ENCODE results near the gene SIM2.

DNA sequence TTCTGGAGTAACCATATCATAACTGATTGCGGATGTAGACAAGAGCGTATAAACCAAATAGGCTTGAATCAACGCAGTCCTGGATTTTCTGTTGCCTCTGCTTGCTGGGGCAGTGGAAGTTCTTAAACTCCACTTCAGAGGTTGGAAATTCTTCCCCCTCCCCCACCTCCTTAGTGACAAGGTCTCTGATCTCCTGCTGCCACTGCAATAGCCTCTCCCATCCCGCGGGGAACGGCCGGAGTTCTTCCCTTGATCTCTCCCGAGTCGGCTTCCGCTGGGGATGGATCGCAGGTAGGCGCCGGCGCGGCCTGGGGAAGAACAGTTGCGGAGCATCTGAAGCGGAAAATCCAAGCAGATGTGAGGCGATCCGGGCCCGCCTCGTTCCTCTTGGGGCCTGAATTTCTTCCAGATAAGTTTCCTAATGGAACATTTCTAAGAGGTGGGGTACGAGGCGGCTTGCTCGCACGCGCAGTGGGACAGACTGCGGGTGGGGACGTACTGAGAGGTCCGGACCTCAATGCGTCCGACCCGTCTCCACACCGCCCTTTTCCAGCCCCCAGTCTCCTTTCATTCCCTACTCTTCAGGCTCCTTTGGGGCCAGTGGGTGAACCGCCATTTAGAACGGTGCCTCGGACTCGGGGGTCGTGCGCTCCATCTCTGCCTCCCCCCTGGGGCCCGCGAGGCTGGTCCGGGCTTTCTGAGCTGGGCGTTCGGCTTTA lies 3.1 kb upstream of the SIM2 start:
- TF ChIP-seq, protein P1, sequence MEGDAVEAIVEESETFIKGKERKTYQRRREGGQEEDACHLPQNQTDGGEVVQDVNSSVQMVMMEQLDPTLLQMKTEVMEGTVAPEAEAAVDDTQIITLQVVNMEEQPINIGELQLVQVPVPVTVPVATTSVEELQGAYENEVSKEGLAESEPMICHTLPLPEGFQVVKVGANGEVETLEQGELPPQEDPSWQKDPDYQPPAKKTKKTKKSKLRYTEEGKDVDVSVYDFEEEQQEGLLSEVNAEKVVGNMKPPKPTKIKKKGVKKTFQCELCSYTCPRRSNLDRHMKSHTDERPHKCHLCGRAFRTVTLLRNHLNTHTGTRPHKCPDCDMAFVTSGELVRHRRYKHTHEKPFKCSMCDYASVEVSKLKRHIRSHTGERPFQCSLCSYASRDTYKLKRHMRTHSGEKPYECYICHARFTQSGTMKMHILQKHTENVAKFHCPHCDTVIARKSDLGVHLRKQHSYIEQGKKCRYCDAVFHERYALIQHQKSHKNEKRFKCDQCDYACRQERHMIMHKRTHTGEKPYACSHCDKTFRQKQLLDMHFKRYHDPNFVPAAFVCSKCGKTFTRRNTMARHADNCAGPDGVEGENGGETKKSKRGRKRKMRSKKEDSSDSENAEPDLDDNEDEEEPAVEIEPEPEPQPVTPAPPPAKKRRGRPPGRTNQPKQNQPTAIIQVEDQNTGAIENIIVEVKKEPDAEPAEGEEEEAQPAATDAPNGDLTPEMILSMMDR (IDR thresholded peaks at IDR 0.05; ENCODE audit: poor library complexity, severe bottlenecking) = no peak
- no peak for TF ChIP-seq RAD21 (conservative IDR thresholded peaks at IDR 0.05)
- TF ChIP-seq, protein P2, sequence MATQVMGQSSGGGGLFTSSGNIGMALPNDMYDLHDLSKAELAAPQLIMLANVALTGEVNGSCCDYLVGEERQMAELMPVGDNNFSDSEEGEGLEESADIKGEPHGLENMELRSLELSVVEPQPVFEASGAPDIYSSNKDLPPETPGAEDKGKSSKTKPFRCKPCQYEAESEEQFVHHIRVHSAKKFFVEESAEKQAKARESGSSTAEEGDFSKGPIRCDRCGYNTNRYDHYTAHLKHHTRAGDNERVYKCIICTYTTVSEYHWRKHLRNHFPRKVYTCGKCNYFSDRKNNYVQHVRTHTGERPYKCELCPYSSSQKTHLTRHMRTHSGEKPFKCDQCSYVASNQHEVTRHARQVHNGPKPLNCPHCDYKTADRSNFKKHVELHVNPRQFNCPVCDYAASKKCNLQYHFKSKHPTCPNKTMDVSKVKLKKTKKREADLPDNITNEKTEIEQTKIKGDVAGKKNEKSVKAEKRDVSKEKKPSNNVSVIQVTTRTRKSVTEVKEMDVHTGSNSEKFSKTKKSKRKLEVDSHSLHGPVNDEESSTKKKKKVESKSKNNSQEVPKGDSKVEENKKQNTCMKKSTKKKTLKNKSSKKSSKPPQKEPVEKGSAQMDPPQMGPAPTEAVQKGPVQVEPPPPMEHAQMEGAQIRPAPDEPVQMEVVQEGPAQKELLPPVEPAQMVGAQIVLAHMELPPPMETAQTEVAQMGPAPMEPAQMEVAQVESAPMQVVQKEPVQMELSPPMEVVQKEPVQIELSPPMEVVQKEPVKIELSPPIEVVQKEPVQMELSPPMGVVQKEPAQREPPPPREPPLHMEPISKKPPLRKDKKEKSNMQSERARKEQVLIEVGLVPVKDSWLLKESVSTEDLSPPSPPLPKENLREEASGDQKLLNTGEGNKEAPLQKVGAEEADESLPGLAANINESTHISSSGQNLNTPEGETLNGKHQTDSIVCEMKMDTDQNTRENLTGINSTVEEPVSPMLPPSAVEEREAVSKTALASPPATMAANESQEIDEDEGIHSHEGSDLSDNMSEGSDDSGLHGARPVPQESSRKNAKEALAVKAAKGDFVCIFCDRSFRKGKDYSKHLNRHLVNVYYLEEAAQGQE (IDR thresholded peaks at IDR 0.05; ENCODE audit: borderline replicate concordance) = no peak
- TF ChIP-seq EZH2 (IDR thresholded peaks at IDR 0.05; ENCODE audit: borderline replicate concordance, insufficient read depth, low read length, poor library complexity, severe bottlenecking) = peak; percentile 85
- TF ChIP-seq POLR2AphosphoS5 (IDR thresholded peaks at IDR 0.05) = peak; percentile 12
- TF ChIP-seq SMC3 (conservative IDR thresholded peaks at IDR 0.05; ENCODE audit: poor library complexity) = no peak
- TF ChIP-seq MXI1 (conservative IDR thresholded peaks at IDR 0.05; ENCODE audit: poor library complexity, severe bottlenecking) = no peak
